GM12878 (cell line): ENCODE results near the gene SARS2. TPM values are rescaled to one million over a fixed set of nuclear protein-coding genes. Genes with fewer than 3 reads are reported as not detected.

Experiments
- BHLHE40 ChIP-seq, 2 experiments: fragments of 450-650 bp in 1 of 2; IDR thresholded peaks; 2 replicates each; pipeline ENCODE4 v1.6.1; 2011 to 2017; ENCODE audit warnings: low read depth in 2 of 2, borderline replicate concordance in 1 of 2, improper control_type of control experiment in 1 of 2, low read length in 1 of 2, mild to moderate bottlenecking in 1 of 2
- KAT2A ChIP-seq: conservative IDR thresholded peaks from 2 replicates; pipeline ENCODE4 v1.6.1; 2011; ENCODE audit warnings: low read depth, low read length; ENCODE audit not compliant: control insufficient read depth
- STAT3 ChIP-seq: IDR thresholded peaks from 2 replicates; pipeline ENCODE4 v1.6.1; 2011; ENCODE audit warnings: low read depth, low read length, improper control_type of control experiment
- polyA plus RNA-seq, 11 experiments: library from polyadenylated mRNA; depleted of rRNA in 4 of 11; unstranded in 6 of 11; stranded (reverse) in 5 of 11; fragments of >200 nt; fragmentation: Nextera tagmentation in 4 of 11; fragmentation: Illumina TruSeq in 1 of 11; extraction: Ambion mirVana in 4 of 11; extraction: Trizol in 1 of 11; gene quantifications; 1 replicate in 1 of 11; 2 replicates in 10 of 11; pipeline versions ENCODE4 v1.2.1 to v1.2.3, GENCODE V29; 2011 to 2016; ENCODE audit warnings: inconsistent platforms in 2 of 11, missing spikeins in 2 of 11, low read depth in 1 of 11
- total RNA-seq, 4 experiments: library from RNA; depleted of rRNA in 3 of 4; stranded (reverse); fragments of >200 nt in 3 of 4; fragmentation: Illumina TruSeq in 1 of 4; extraction: Trizol in 1 of 4; gene quantifications; 2 replicates each; pipeline versions ENCODE4 v1.2.1 to v1.2.3, GENCODE V29; 2013 to 2021
- TF ChIP-seq, protein P1 (sequence below): fragments of 450-650 bp; IDR thresholded peaks from 2 replicates; pipeline ENCODE4 v1.6.1; 2017; ENCODE audit warnings: mild to moderate bottlenecking, moderate library complexity
- TF ChIP-seq, protein P2 (sequence below): fragments of 450-650 bp; IDR thresholded peaks from 2 replicates; pipeline ENCODE4 v1.6.1; 2017; ENCODE audit warnings: antibody characterized with exemption, mild to moderate bottlenecking, moderate library complexity

SARS2 gene
- total and polyA plus RNA-seq, 10 of the 15 experiments (the other 5 are each of a cell fraction or from before 2014, with no cell fraction given): 2.6 to 50.3 (median 27.5) TPM

DNA sequence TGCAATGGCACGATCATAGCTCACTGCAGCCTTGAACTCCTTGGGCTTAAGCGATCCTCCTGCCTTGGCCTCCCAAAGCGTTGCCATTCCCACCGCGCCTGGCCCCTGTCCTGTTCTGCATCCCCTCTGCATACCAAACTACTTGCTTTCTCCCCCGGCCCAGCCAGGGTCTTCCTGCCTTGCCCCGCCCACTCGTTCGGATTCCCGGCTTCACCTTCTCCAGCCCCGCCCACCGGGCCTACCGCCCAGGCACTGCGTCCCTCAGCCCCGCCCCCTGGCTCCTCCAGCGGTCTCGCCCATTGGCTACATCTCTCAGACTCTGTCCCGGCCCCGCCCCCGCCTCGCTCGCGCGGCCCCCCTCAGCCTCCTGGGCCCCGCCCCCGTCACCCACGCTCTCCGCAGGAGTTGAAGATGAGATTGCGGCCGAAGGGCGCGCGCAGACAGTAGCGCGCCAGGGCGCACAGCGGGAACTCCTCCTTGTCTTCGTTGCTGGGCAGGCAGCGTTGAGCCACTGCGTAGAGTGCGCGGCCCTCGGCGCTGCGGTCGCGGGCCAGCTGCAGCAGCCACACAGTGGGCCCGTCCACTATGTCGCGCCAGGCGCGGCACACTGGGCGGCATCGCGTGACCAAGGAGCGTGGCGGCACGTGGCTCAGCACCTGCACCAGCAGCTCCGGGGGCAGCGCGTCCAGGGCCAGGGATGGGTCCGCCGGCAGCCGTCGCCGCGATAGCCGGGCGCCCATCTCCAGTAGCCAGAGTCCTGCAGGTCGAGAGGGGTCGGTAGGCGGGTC lies 19.2 kb upstream of the SARS2 start (continued):
- TF ChIP-seq, protein P1, sequence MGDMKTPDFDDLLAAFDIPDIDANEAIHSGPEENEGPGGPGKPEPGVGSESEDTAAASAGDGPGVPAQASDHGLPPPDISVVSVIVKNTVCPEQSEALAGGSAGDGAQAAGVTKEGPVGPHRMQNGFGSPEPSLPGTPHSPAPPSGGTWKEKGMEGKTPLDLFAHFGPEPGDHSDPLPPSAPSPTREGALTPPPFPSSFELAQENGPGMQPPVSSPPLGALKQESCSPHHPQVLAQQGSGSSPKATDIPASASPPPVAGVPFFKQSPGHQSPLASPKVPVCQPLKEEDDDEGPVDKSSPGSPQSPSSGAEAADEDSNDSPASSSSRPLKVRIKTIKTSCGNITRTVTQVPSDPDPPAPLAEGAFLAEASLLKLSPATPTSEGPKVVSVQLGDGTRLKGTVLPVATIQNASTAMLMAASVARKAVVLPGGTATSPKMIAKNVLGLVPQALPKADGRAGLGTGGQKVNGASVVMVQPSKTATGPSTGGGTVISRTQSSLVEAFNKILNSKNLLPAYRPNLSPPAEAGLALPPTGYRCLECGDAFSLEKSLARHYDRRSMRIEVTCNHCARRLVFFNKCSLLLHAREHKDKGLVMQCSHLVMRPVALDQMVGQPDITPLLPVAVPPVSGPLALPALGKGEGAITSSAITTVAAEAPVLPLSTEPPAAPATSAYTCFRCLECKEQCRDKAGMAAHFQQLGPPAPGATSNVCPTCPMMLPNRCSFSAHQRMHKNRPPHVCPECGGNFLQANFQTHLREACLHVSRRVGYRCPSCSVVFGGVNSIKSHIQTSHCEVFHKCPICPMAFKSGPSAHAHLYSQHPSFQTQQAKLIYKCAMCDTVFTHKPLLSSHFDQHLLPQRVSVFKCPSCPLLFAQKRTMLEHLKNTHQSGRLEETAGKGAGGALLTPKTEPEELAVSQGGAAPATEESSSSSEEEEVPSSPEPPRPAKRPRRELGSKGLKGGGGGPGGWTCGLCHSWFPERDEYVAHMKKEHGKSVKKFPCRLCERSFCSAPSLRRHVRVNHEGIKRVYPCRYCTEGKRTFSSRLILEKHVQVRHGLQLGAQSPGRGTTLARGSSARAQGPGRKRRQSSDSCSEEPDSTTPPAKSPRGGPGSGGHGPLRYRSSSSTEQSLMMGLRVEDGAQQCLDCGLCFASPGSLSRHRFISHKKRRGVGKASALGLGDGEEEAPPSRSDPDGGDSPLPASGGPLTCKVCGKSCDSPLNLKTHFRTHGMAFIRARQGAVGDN: no peak
- no peak for TF ChIP-seq STAT3
- TF ChIP-seq, protein P2, sequence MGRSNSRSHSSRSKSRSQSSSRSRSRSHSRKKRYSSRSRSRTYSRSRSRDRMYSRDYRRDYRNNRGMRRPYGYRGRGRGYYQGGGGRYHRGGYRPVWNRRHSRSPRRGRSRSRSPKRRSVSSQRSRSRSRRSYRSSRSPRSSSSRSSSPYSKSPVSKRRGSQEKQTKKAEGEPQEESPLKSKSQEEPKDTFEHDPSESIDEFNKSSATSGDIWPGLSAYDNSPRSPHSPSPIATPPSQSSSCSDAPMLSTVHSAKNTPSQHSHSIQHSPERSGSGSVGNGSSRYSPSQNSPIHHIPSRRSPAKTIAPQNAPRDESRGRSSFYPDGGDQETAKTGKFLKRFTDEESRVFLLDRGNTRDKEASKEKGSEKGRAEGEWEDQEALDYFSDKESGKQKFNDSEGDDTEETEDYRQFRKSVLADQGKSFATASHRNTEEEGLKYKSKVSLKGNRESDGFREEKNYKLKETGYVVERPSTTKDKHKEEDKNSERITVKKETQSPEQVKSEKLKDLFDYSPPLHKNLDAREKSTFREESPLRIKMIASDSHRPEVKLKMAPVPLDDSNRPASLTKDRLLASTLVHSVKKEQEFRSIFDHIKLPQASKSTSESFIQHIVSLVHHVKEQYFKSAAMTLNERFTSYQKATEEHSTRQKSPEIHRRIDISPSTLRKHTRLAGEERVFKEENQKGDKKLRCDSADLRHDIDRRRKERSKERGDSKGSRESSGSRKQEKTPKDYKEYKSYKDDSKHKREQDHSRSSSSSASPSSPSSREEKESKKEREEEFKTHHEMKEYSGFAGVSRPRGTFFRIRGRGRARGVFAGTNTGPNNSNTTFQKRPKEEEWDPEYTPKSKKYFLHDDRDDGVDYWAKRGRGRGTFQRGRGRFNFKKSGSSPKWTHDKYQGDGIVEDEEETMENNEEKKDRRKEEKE: no peak
- peak; percentile 12 to 84; a peak in 3 of 4 replicates for TF ChIP-seq BHLHE40 (IDR thresholded peaks at IDR 0.05; ENCODE audit: borderline replicate concordance in 1 of 2, low read depth in 2 of 2, low read length in 1 of 2)
- TF ChIP-seq KAT2A: no peak
- TF ChIP-seq, all 136 proteins: peak for 5
